ENCODE measurements around the gene SUGCT.

DNA sequence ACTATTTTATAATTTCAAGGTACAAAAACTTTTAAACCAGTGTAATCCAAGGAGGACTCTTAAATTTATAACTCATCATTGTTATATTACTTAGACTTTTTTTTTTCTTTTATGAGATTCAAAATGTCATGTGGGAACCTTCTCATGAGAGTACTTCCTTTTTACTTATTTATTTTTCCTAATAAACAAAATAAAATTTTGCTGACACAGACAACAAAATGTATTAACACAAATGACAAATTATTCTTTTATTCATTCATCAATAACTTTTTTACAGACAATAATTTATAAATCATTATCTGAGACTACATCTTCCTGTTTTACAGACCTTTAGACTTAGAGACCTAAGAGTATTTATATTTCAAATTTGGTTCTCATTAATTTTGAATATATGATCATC, 706.2 kb downstream of the SUGCT start:
- TF ChIP-seq, protein P1, sequence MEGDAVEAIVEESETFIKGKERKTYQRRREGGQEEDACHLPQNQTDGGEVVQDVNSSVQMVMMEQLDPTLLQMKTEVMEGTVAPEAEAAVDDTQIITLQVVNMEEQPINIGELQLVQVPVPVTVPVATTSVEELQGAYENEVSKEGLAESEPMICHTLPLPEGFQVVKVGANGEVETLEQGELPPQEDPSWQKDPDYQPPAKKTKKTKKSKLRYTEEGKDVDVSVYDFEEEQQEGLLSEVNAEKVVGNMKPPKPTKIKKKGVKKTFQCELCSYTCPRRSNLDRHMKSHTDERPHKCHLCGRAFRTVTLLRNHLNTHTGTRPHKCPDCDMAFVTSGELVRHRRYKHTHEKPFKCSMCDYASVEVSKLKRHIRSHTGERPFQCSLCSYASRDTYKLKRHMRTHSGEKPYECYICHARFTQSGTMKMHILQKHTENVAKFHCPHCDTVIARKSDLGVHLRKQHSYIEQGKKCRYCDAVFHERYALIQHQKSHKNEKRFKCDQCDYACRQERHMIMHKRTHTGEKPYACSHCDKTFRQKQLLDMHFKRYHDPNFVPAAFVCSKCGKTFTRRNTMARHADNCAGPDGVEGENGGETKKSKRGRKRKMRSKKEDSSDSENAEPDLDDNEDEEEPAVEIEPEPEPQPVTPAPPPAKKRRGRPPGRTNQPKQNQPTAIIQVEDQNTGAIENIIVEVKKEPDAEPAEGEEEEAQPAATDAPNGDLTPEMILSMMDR (IDR thresholded peaks at IDR 0.05): no peak
- no peak for TF ChIP-seq POLR2A (IDR thresholded peaks at IDR 0.05)
